ENCODE measurements around the gene UST. TPM values are rescaled to one million over a fixed set of nuclear protein-coding genes. Genes with fewer than 3 reads are reported as not detected.
A peak's percentile ranks its signal among the peaks of the same experiment; 100 is the strongest.

UST gene
- total RNA-seq, 1 experiment from 2014 or later, result 32.1 TPM

- ChIA-PET POLR2A (no interaction called here), CTCF (interaction anchor here (5.3 kb wide), 1 partner anchor 446 kb away, joined by 49 read pairs; no protein-coding TSS in a partner anchor)
- H3K4me3 Mint-ChIP-seq, result no peak overlapping the region
- no peaks in the 10 kb centered on the region for H3K9me3 Mint-ChIP-seq
- H3K27me3 Mint-ChIP-seq (ENCODE audit: low read depth), result no peaks in the 10 kb centered on the region
- DNase-seq (ENCODE audit: low spot score) (no peak), ATAC-seq (no peak)
- H3K4me1 Mint-ChIP-seq, result peaks cover 25% of the 10 kb centered on the region
- no peak for TF ChIP-seq NR1H2 (CRISPR knock-in tag; IDR thresholded peaks at IDR 0.05)
- TF ChIP-seq ZNF281 (CRISPR knock-in tag; IDR thresholded peaks at IDR 0.05), result no peak
- TF ChIP-seq E2F4 (CRISPR knock-in tag; IDR thresholded peaks at IDR 0.05; ENCODE audit: borderline replicate concordance, low read depth), result no peak
- TF ChIP-seq PREB (CRISPR knock-in tag; IDR thresholded peaks at IDR 0.05; ENCODE audit: borderline replicate concordance), result no peak
- no peak for TF ChIP-seq STAT6 (CRISPR knock-in tag; conservative IDR thresholded peaks at IDR 0.05; ENCODE audit: low read depth)
- TF ChIP-seq SMAD4 (CRISPR knock-in tag; IDR thresholded peaks at IDR 0.05), result no peak
- no peak for TF ChIP-seq ZNF423 (CRISPR knock-in tag; IDR thresholded peaks at IDR 0.05)
- TF ChIP-seq TP53 (CRISPR knock-in tag; IDR thresholded peaks at IDR 0.05), result no peak
- TF ChIP-seq ZNF425 (CRISPR knock-in tag; conservative IDR thresholded peaks at IDR 0.05), result no peak
- TF ChIP-seq ZBTB21 (CRISPR knock-in tag; IDR thresholded peaks at IDR 0.05; ENCODE audit: borderline replicate concordance), result no peak
- no peak for TF ChIP-seq IRF2 (CRISPR knock-in tag; IDR thresholded peaks at IDR 0.05; ENCODE audit: borderline replicate concordance, low read depth)
- no peak for TF ChIP-seq AFF4 (CRISPR knock-in tag; IDR thresholded peaks at IDR 0.05; ENCODE audit: borderline replicate concordance)
- TF ChIP-seq IRF1 (CRISPR knock-in tag; IDR thresholded peaks at IDR 0.05), result no peak
- H3K27ac Mint-ChIP-seq, result peak overlapping the region; percentile 40; the same call in 1 of the 2 replicates
- peaks cover 50% of the 10 kb centered on the region for H3K36me3 Mint-ChIP-seq
Measured at GRCh38 chr6:149024361-149024760, 277.5 kb downstream of the UST start.

All from WTC11 (cell line).